Activated CD4-positive, alpha-beta T cell treated with anti-CD3 and anti-CD28 coated beads for 24 hours (primary cell): Measurements from ENCODE around the gene RIMS4.
"Not testable (repeated sequence)": the region's sequence is repeated elsewhere in the genome, so short reads cannot be mapped to it uniquely, and the experiment has no call there.

Experiments used
- DNase-seq, 2 donors: peaks; one replicate each; pipeline ENCODE4 v3.0.0-alpha.2; 2020; ENCODE audit warnings: low read depth in 2 of 2

The RIMS4 gene

DNA sequence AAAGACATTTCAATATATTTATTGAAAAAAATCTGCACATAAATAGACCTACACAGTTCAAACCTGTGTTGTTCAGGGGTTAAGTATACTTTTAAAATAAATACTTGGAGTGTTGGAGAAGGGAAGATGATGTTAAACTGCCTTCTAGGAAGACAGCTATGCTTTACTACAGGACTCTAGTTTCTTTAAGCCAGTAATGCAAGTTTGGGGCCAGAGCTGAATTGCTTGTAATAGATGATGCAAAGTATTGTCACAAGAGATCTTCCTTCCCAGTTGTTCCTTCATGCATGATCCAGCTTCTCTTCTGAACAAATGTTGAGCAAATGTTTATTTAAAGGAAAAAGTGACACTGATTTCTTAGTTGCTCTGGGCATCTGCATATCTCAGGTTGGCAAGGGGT lies 20.2 kb upstream of the RIMS4 start:
- DNase-seq: no peak

DNA sequence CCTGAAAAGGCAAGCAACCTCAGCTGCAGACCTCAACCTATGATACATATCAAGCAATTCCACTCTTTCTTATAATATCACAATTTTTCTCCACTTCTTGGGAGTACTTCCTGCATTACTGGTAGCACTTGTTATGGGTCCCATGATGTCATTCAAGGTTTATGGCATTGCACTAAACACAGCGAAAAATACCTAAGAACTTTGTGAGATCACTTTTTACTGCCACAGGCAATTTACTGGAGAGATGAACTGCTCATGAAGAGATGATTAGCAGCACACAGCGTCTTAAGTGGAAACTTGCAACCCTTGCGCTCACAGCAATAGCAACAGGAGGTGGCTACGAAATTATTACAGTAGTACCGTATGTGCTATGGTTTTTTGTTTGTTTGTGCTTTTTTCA lies 19.3 kb upstream of the RIMS4 start:
- DNase-seq: no peak

DNA sequence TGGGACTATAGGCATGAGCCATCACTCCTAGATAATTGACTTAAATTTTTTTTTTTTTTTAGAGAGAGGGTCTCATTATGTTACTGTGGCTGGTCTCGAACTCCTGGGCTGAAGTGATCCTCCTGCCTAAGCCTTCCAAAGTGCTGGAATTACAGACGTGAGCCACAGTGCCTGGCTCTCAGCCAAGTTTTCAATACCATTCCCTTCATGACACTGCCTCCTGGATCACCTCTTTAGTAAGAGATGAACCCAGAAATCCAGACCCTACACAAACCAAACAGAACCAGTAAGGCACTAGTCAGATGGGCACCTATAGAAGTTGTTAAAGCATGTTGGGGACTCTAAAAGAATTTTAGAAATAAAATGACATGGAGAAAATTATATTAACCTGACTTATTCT lies 18.3 kb upstream of the RIMS4 start:
- no peak for DNase-seq

- no peak for DNase-seq
Observed at GRCh38 chr20:44827401-44827800, 17.1 kb upstream of the RIMS4 start.

DNA sequence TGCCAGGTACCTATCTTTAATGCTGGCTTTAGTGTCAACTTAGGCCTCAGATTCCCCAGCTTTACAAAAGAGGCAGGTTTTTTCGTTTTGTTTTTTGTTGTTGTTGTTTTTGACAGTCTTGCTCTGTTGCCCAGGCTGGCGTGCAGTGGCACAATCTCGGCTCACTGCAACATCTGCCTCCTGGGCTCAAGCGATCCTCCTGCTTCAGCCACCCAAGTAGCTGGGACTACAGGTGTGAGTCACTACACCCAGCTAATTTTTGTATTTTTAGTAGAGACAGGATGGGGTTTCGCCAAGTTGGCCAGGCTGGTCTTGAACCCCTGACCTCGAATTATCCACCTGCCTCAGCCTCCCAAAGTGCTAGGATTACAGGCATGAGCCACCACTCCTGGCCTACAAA lies 11.2 kb upstream of the RIMS4 start:
- DNase-seq: not testable (repeated sequence)

DNA sequence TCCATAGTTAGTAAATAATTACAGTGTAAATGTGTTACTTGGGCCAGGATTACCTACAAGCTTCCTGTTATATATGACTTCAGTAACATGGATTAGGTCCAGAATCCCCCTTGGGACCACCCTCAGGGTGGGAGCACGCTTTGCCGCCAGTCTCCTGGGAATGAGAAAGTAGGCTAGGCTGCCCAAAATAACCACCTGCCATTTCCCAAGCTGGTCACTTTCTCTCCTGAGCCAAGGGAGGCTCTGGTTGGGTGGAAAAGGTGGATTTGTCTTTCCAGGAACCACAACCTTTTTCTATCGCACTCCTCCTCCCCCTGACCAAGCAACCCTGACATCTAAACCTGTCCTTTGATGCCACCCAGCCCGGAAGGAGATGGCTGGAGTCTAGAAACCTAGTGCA lies 9.6 kb upstream of the RIMS4 start:
- no peak for DNase-seq

GRCh38 chr20:44817143-44817910 lies 7.0 kb upstream of the RIMS4 start:
- no peak for DNase-seq

- DNase-seq: no peak
Observed at GRCh38 chr20:44814937-44815336, 4.6 kb upstream of the RIMS4 start.

- no peak for DNase-seq
Observed at GRCh38 chr20:44811150-44811685, 872 bp upstream of the RIMS4 start.

GRCh38 chr20:44810061-44810390 lies 320 bp downstream of the RIMS4 start:
- DNase-seq: no peak

DNA sequence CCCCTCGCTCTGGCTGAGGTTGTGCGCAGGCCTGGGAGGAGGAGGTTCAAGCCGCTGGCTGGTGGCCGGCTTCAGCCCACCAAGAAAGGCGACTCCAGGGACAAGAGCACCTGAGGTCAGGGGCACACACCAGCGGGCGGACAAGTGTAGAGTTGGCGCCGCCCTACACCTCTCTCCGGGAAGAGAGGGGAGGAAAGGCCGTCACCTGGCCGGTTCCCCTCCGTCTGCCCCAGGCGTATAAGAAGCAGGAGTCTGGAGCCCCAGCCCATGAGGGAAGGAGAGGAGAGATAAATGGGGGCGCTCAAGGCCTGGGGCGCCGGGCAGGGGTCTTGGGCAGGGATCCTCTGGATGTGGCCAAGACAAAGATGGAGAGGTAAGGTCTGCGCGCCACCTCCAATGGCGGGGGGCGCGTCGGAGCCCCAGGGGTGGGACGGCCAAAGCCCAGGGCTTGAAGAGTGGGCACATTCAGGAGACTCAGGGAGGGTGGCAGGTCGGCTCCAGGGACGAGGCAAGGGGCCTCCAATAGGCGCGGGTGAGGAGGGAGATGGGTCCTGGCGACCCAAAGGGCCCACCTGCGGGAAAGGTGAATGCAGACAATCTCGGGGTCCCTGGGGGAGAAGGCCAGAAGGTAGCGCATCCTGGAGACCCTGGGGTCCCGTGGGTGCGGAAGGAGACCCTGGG lies 826 bp downstream of the RIMS4 start:
- DNase-seq: no peak

GRCh38 chr20:44807684-44808056 lies 2.7 kb downstream of the RIMS4 start:
- DNase-seq: no peak

DNA sequence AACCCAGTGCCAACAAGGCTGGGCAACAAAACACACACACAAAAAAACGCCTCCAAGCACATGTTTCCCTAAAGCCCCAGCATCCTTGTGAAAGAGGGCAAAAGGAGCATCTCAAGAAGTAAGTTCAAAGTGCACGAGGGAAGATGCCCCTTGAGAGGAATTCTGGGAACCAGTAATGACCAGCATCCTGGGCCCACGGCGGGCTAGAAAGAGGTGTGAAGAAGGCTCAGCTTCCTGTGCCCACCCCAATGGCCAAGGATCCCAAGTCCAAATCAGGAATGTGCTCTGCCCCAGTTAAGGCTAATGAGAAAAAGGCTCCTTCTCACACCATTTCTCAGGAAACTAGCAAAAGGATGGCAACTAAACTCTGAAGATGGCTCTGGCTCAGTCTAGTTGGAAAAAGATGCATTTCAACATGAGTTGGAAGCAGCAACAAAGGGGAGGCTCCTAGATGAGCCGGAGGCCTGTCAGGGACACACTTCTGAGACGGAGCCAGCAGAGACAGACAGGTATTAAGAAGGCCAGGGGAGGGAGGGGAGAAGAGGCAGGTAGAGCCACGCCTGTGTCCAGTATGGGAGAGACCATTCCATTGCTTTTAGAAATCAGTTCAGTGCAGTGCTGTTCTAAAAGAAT lies 3.2 kb downstream of the RIMS4 start:
- no peak for DNase-seq

DNA sequence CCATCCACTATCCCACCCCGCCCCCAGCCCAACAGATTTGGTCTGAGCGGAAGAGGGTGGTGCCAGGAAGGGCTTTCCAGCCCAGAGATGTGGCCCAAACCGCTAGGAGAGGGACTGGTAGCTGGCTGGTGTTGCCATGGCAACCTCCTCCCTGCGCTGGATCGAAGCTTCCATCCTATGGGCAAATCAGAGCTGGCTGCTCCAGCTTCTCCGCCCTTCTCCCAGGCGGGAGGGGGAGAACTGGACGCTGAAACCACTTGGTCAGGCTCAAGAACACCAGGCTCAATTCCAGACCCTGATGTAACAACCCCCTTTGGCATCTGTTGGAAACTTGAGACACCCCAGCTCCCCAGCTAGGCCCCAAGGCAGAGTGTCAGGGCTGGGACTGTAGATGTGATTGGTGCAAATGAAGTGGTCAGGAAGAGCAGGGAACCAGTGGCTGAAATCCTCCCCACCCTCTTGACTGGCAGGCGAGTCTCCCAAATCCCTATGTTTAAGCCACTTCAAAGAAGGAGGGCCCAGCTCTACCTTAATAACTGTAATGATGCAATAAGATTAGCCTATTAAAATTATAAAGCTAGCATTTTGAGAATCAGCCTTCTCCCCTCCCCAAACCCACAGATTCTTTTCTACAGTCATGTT lies 4.2 kb downstream of the RIMS4 start:
- DNase-seq: no peak

GRCh38 chr20:44805335-44805978 lies 4.9 kb downstream of the RIMS4 start:
- no peak for DNase-seq

GRCh38 chr20:44803383-44803941 lies 6.9 kb downstream of the RIMS4 start:
- no peak for DNase-seq

GRCh38 chr20:44802702-44803101 lies 7.6 kb downstream of the RIMS4 start:
- DNase-seq: no peak

DNA sequence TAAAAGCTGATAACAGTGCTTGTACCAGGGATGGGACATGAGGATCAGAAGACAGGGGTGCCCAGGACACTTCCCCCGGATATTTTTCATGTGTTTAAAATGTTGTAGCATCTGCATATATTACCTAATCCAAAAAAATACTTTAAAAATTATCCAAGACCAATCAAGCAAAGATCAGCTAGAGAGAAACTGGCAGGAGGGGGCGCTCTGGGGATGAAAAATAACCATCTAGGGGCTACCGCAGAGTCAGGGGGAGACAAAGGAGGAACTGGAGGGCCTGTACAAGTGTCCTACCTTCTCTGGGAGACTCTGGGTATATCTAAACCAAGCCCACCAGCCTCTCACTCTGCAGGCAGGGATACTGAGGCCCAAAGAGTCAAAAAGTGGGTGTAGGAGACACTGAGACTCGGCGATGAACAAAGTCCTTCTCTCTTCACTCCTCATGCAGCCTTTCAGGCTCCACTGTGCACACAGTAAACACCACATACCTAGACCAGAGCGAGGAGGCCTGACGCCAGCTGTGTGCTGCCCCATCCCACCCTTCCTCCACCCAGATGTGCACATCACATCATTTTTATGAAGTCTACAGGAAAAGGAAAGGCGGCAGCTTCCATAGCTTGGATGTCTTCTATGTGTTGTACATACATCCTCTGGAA lies 9.8 kb downstream of the RIMS4 start:
- no peak for DNase-seq

DNA sequence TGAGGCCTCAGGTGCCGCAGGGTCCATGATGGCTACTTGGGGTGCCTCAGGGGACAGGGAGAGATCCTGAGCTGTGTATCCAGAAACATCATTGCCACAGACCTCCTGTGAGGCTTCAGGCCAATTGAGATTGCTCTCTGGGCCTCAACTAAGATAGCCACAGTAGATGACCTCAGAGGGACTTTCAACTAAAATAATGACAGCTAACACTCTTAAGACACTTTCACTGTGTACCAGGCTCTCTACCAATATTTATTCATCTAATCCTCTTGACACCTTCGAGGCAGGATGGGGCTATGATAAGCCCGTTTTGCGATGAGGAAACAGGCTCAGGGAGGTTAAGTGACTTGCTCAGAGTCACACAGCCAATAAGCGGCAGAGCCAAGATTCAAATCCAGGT lies 10.7 kb downstream of the RIMS4 start:
- DNase-seq: no peak

DNA sequence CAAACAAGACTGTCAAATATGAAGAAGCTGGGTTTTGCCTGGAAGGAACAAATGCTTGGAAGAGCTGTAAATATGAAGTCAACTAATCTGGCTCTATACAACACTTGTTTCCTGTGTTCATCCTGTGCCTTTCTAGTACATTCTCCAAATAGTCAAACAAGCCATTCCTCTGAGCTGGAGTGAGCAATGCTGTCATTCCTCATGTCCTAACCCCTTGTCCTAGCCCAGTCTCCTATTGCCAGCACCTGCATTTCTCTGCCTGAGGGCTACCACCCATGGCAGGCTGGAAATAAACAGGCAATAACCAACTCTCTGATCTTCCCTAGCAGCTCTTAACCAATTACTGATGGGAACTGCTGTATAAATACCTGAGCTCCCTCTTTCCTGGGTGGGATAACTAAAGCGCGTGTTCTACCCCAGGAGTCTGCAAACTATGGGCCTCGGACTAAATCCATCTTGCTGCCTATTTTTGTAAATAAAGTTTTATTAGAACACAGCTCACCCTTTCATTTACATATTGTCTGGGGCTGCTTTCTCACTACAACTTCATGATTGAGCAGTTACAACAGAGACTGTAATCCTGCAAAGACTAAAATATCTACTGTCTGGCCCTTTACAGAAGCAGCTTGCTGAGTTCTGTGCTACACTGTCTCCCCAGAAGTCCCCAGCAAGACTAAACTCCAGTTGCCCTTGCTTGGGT lies 13.4 kb downstream of the RIMS4 start:
- no peak for DNase-seq

DNA sequence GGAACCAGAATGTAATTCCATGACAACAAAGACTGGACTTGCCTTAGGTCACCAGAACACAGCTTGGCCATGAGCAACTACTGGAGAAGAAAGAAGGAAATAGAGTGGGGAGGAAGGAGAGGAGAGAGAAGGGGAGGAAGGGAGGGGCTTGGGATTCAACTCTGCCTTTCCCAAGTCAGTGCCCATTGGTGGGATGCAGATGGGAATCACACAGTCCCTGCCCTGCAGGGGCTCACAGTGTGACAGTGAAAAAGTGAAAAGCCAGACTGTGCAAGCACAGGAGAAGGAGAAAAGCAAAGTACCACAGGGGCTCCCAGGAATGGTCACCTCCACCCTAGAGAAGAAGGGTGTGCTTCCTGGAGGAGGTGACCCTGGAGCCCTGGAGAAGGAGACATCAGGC lies 14.0 kb downstream of the RIMS4 start:
- no peak for DNase-seq
